DND-41 (cell line): ENCODE measurements around the gene SCNM1.
"Not testable (repeated sequence)": the region's sequence is repeated elsewhere in the genome, so short reads cannot be mapped to it uniquely, and the experiment has no call there.

Source experiments
- ATAC-seq: fragments of 200-7000 bp; cut with Tn5 transposase; 3 replicates; pipeline ENCODE4 v1.9.1; 2021; ENCODE audit warnings: low read depth; ENCODE audit not compliant: insufficient read depth
- DNase-seq: peaks from one replicate; pipeline ENCODE4 v3.0.0-alpha.2; 2020
- H2AFZ ChIP-seq: 2 replicates; pipeline ENCODE4 v1.6.0; 2012; ENCODE audit warnings: low read depth, low read length
- H3K27ac ChIP-seq: 2 replicates; pipeline ENCODE4 v1.5.1; 2012; ENCODE audit warnings: low read length, inconsistent platforms
- H3K27me3 ChIP-seq: fragments of 200-600 bp; sonication (generic); 2 replicates; pipeline ENCODE4 v1.6.0; 2012; ENCODE audit warnings: low read length, mild to moderate bottlenecking, inconsistent platforms; ENCODE audit not compliant: insufficient read depth, poor library complexity
- H3K36me3 ChIP-seq: 2 replicates; pipeline ENCODE4 v1.5.1; 2012; ENCODE audit warnings: low read length, inconsistent platforms; ENCODE audit not compliant: insufficient read depth
- H3K4me1 ChIP-seq: 2 replicates; pipeline ENCODE4 v1.5.1; 2012; ENCODE audit warnings: mild to moderate bottlenecking, low read length; ENCODE audit not compliant: insufficient read depth
- H3K4me2 ChIP-seq: 2 replicates; pipeline ENCODE4 v1.6.0; 2012; ENCODE audit warnings: mild to moderate bottlenecking, moderate library complexity, low read length, inconsistent platforms; ENCODE audit not compliant: insufficient read depth
- H3K4me3 ChIP-seq, 2 experiments: fragments of 200-600 bp in 1 of 2; shearing (Covaris generic) in 1 of 2; 2 replicates each; pipeline ENCODE4 v1.5.1; 2012 to 2016; ENCODE audit warnings: inconsistent platforms in 2 of 2, low read length in 2 of 2, mild to moderate bottlenecking in 2 of 2, low read depth in 1 of 2, moderate library complexity in 1 of 2
- H3K79me2 ChIP-seq: 2 replicates; pipeline ENCODE4 v1.6.0; 2012; ENCODE audit warnings: low read length, inconsistent platforms; ENCODE audit not compliant: insufficient read depth
- H3K9ac ChIP-seq: 2 replicates; pipeline ENCODE4 v1.6.0; 2012; ENCODE audit warnings: low read depth, mild to moderate bottlenecking, inconsistent platforms, low read length, moderate library complexity
- H3K9me3 ChIP-seq: 2 replicates; pipeline ENCODE4 v1.5.1; 2012; ENCODE audit warnings: low read length, moderate library complexity, mild to moderate bottlenecking, inconsistent platforms; ENCODE audit not compliant: insufficient read depth, severe bottlenecking
- H4K20me1 ChIP-seq: 2 replicates; pipeline ENCODE4 v1.6.0; 2012; ENCODE audit warnings: low read length; ENCODE audit not compliant: insufficient read depth
- CTCF ChIP-seq: IDR thresholded peaks from 2 replicates; pipeline ENCODE4 v1.5.1; 2012; ENCODE audit warnings: borderline replicate concordance, low read length, moderate library complexity, mild to moderate bottlenecking; ENCODE audit not compliant: poor library complexity, severe bottlenecking; ENCODE audit errors: extremely low read depth
- EZH2 ChIP-seq: IDR thresholded peaks from 3 replicates; pipeline ENCODE4 v1.6.1; 2012; ENCODE audit warnings: borderline replicate concordance, low read depth, mild to moderate bottlenecking, moderate library complexity, low read length, inconsistent platforms; ENCODE audit not compliant: severe bottlenecking

The SCNM1 gene

GRCh38 chr1:151176514-151177045 lies 10.6 kb downstream of the SCNM1 start:
- DNase-seq, result no peak
- no peaks in the 10 kb centered on the region for H3K79me2 ChIP-seq
- no peak overlapping the region for H3K4me2 ChIP-seq
- peaks cover 69% of the 10 kb centered on the region for H3K36me3 ChIP-seq
- no peaks in the 10 kb centered on the region for H3K27me3 ChIP-seq
- no peaks in the 10 kb centered on the region for H4K20me1 ChIP-seq
- no peaks in the 10 kb centered on the region for H3K9me3 ChIP-seq
- ATAC-seq, result no peak
- no peak overlapping the region for H3K9ac ChIP-seq
- H2AFZ ChIP-seq, result no peak overlapping the region
- H3K4me1 ChIP-seq, result no peaks in the 10 kb centered on the region
- no peak for TF ChIP-seq EZH2
- no peak for TF ChIP-seq CTCF
- H3K4me3 ChIP-seq, result no peak overlapping the region
- no peak overlapping the region for H3K27ac ChIP-seq

GRCh38 chr1:151184211-151184610 lies 18.3 kb downstream of the SCNM1 start:
- no peak for ATAC-seq
- no peak overlapping the region for H3K4me3 ChIP-seq
- peaks cover 31% of the 10 kb centered on the region for H3K79me2 ChIP-seq
- no peaks in the 10 kb centered on the region for H3K9me3 ChIP-seq
- H3K27me3 ChIP-seq, result no peaks in the 10 kb centered on the region
- H3K4me1 ChIP-seq, result peaks cover 19% of the 10 kb centered on the region
- no peak for TF ChIP-seq CTCF
- TF ChIP-seq EZH2, result no peak
- no peaks in the 10 kb centered on the region for H4K20me1 ChIP-seq
- no peak overlapping the region for H3K9ac ChIP-seq
- H3K27ac ChIP-seq, result no peak overlapping the region
- H2AFZ ChIP-seq, result no peak overlapping the region
- DNase-seq, result no peak
- H3K36me3 ChIP-seq, result peaks cover 61% of the 10 kb centered on the region
- H3K4me2 ChIP-seq, result no peak overlapping the region

GRCh38 chr1:151187205-151187604 lies 21.3 kb downstream of the SCNM1 start:
- no peak for TF ChIP-seq CTCF
- Histone ChIP-seq H3K79me2 (peaks cover 39% of the 10 kb centered on the region), H3K4me1 (peaks cover 28% of the 10 kb centered on the region), H3K36me3 (peaks cover 36% of the 10 kb centered on the region), H3K27me3 (no peaks in the 10 kb centered on the region), H4K20me1 (no peaks in the 10 kb centered on the region), H3K4me2 (no peak overlapping the region), H3K9ac (no peak overlapping the region), H3K4me3 (no peak overlapping the region), H3K9me3 (no peaks in the 10 kb centered on the region), H3K27ac (no peak overlapping the region), H2AFZ (no peak overlapping the region)
- no peak for DNase-seq
- ATAC-seq, result no peak

- not testable (repeated sequence) for DNase-seq, ATAC-seq, H4K20me1 ChIP-seq, H3K9me3 ChIP-seq, H3K27me3 ChIP-seq, H2AFZ ChIP-seq
- Histone ChIP-seq H3K4me2 (peak overlapping the region; percentile 63), H3K36me3 (peaks cover 24% of the 10 kb centered on the region), H3K4me3 (peak overlapping the region; percentile 46 to 66; a peak in 3 of 4 replicates), H3K27ac (peak overlapping the region; percentile 82), H3K9ac (peak overlapping the region; percentile 73), H3K4me1 (peaks cover 28% of the 10 kb centered on the region), H3K79me2 (peaks cover 39% of the 10 kb centered on the region)
Measured at GRCh38 chr1:151188667-151189066, 22.7 kb downstream of the SCNM1 start.
